NB4 (cell line): Measurements from ENCODE around the gene ANTXR1.

Experiments used
- POLR2A ChIP-seq: IDR thresholded peaks from 2 replicates; pipeline ENCODE4 v1.6.1; 2011; ENCODE audit warnings: mild to moderate bottlenecking; ENCODE audit not compliant: insufficient read length; ENCODE audit errors: extremely low read depth
- TF ChIP-seq, protein P1 (sequence below): IDR thresholded peaks from one replicate; pipeline ENCODE4 v1.5.1; 2012; ENCODE audit warnings: low read depth, low read length

DNA sequence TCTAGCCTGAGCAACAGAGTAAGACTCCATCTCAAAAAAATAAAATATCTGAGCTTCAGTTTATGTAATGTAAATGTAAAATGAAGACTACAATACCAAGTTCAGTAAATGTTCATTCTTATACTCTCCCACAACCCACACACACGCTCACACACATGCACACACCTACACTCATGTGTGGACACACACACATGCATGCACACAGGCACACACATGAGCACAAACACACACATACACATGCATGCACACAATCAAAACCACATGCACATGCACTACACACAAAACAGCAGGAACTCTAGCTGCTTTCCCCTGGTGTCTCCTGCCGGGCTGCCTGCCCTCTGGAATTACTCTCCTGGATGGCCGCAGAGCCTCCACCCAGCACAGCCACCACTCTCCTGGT is 283.4 kb downstream of the ANTXR1 start:
- TF ChIP-seq, protein P1, sequence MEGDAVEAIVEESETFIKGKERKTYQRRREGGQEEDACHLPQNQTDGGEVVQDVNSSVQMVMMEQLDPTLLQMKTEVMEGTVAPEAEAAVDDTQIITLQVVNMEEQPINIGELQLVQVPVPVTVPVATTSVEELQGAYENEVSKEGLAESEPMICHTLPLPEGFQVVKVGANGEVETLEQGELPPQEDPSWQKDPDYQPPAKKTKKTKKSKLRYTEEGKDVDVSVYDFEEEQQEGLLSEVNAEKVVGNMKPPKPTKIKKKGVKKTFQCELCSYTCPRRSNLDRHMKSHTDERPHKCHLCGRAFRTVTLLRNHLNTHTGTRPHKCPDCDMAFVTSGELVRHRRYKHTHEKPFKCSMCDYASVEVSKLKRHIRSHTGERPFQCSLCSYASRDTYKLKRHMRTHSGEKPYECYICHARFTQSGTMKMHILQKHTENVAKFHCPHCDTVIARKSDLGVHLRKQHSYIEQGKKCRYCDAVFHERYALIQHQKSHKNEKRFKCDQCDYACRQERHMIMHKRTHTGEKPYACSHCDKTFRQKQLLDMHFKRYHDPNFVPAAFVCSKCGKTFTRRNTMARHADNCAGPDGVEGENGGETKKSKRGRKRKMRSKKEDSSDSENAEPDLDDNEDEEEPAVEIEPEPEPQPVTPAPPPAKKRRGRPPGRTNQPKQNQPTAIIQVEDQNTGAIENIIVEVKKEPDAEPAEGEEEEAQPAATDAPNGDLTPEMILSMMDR = no peak
- TF ChIP-seq POLR2A = no peak
